ENCODE results near the gene TBXA2R. TPM values are rescaled to one million over a fixed set of nuclear protein-coding genes. Genes with fewer than 3 reads are reported as not detected.
A peak's percentile ranks its signal among the peaks of the same experiment; 100 is the strongest.

The TBXA2R gene
- total RNA-seq, 1 experiment from 2014 or later, result 1.3 TPM

- CTCF ChIA-PET, result interaction anchor here (0.7 kb wide), 1 partner anchor 9 kb away, joined by 3 read pairs; no protein-coding TSS in a partner anchor
- Mint-ChIP-seq H3K9me3 (no peaks in the 10 kb centered on the region), H3K27ac (no peak overlapping the region), H3K4me3 (no peak overlapping the region), H3K36me3 (no peaks in the 10 kb centered on the region; the same call in 1 of the 2 replicates), H3K4me1 (peaks cover 11% of the 10 kb centered on the region), H3K27me3 (ENCODE audit: low read depth) (no peaks in the 10 kb centered on the region)
- no peak for DNase-seq (ENCODE audit: low spot score)
- POLR2A ChIA-PET, result no interaction called here
- TF ChIP-seq CBFB (CRISPR knock-in tag; IDR thresholded peaks at IDR 0.05; ENCODE audit: low read depth), result no peak
- TF ChIP-seq FOXP1 (CRISPR knock-in tag; IDR thresholded peaks at IDR 0.05; ENCODE audit: borderline replicate concordance), result 0 out of 2 replicates have a peak, but pooled peaks have one; percentile 49
- ATAC-seq, result no peak
Observed at GRCh38 chr19:3609779-3610719, 3.4 kb upstream of the TBXA2R start.

- ATAC-seq (no peak), DNase-seq (ENCODE audit: low spot score) (no peak)
- no peak overlapping the region for H3K27ac Mint-ChIP-seq
- no peaks in the 10 kb centered on the region for H3K9me3 Mint-ChIP-seq
- POLR2A ChIA-PET, result interaction anchor here (0.6 to 0.9 kb wide), 2 partner anchors 32 to 138 kb away, joined by 3 to 4 read pairs; no protein-coding TSS in a partner anchor
- no peaks in the 10 kb centered on the region for H3K27me3 Mint-ChIP-seq (ENCODE audit: low read depth)
- H3K36me3 Mint-ChIP-seq, result no peaks in the 10 kb centered on the region; the same call in 1 of the 2 replicates
- no peak for TF ChIP-seq CBFB (CRISPR knock-in tag; IDR thresholded peaks at IDR 0.05; ENCODE audit: low read depth)
- TF ChIP-seq TP53 (CRISPR knock-in tag; IDR thresholded peaks at IDR 0.05), result no peak
- TF ChIP-seq RELA (CRISPR knock-in tag; IDR thresholded peaks at IDR 0.05; ENCODE audit: borderline replicate concordance), result no peak
- TF ChIP-seq IRF1 (CRISPR knock-in tag; IDR thresholded peaks at IDR 0.05), result no peak
- no peak for TF ChIP-seq NR1H2 (CRISPR knock-in tag; IDR thresholded peaks at IDR 0.05)
- TF ChIP-seq ZNF138 (CRISPR knock-in tag; conservative IDR thresholded peaks at IDR 0.05), result no peak
- TF ChIP-seq USF2 (CRISPR knock-in tag; IDR thresholded peaks at IDR 0.05), result no peak
- TF ChIP-seq AR (CRISPR knock-in tag; IDR thresholded peaks at IDR 0.05), result no peak
- no peak for TF ChIP-seq HMGXB4 (CRISPR knock-in tag; IDR thresholded peaks at IDR 0.05)
- no peak for TF ChIP-seq MAX (CRISPR knock-in tag; IDR thresholded peaks at IDR 0.05)
- no peak for TF ChIP-seq HMGA2 (CRISPR knock-in tag; IDR thresholded peaks at IDR 0.05)
- TF ChIP-seq ZNF425 (CRISPR knock-in tag; conservative IDR thresholded peaks at IDR 0.05), result no peak
- TF ChIP-seq ZNF396 (CRISPR knock-in tag; IDR thresholded peaks at IDR 0.05; ENCODE audit: borderline replicate concordance), result no peak
- TF ChIP-seq GRHL2 (CRISPR knock-in tag; IDR thresholded peaks at IDR 0.05; ENCODE audit: insufficient replicate concordance, severe bottlenecking), result no peak
- H3K4me3 Mint-ChIP-seq, result no peak overlapping the region
- peaks cover 11% of the 10 kb centered on the region for H3K4me1 Mint-ChIP-seq
- CTCF ChIA-PET, result interaction anchor here (0.7 to 1.9 kb wide), 6 partner anchors 9 to 48 kb away, joined by 3 to 12 read pairs (median 5); no protein-coding TSS in a partner anchor
Observed at GRCh38 chr19:3608750-3609322, 2.2 kb upstream of the TBXA2R start.
